DMS114 treated with DMSO at 0.1 percent for 48 hours (cell line): ENCODE measurements around the gene CER1.
"Not testable (repeated sequence)": the region's sequence is repeated elsewhere in the genome, so short reads cannot be mapped to it uniquely, and the experiment has no call there.

Experiments
- DNase-seq: peaks from one replicate; lab custom pipeline; 2025; ENCODE audit not compliant: unreplicated experiment; lab: John Stamatoyannopoulos, UW

CER1 gene

DNA sequence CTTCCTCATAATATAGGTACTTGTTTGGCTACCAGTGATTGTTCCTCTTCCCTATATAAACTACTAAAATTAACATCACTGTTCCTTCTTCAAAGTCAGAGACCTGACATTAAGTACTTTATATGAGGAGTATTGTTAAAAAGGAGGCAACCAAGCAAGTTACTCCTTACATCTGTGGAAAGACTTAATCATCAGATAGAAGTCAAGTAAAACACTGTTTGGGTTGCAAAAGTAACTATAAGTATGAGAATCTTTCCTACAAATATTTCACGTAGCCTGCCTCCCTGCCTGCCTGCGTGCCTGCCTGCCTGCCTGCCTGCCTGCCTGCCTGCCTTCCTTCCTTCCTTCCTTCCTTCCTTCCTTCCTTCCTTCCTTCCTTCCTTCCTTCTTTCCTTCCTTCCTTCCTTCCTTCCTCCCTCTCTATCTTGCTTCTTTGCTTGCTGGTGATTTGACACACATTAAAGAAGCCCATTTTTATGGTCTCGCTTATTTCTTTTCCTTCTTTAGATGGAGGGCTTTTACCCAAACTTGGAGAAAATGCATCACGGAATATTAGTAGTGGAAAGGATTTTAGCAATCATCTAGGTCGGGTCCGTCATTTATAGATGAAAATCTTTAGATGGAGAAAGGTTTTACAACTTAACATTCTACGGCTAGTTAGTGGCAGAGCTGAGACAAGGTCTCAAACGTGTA, 3.2 kb downstream of the CER1 start:
- DNase-seq: no peak

DNA sequence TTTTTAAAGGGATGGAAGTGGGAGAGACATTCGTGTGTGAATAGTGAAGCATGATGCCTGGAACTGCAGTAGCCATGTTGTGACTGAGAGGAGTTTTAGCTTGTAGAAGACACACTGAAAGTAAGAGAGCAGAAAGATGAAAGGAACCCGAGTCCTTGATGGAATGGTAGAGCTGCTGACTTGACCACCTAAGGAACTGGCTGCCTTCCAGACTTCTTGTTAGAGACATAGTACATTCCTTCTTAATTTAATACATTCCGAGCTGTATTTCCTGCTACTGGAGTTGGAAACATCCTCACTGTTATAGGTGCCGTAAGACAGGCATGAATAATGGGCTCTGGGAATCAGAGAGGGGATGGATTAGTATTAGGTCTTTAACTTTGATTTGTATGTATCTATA, 7.4 kb downstream of the CER1 start:
- no peak for DNase-seq

DNA sequence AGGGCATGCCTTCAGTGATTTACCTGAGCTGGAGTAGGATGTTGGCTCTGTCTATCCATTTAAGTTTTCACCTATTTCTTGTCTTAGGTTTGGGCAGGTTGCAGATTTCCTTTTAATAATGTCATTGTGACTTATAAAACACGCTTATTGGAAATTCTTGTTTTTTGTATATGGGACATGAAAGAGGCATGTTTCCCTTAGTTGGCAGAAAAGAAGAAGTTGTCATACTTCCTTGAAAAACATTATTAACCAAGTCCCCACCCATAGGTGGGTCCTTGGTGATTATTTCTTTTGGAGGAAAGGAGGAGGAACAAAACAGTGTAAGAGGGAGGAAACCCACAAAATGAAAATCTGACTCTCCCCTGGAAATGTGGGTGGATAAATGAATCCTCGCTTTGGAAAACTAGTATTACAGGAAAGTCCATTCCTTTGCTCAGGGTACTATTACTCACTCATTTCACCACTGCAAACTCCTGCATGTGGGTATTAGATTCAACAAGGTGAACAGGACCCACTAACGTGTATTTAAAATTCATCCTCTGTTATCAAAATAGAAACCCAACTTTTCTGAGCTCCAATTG, 9.3 kb downstream of the CER1 start:
- no peak for DNase-seq

DNA sequence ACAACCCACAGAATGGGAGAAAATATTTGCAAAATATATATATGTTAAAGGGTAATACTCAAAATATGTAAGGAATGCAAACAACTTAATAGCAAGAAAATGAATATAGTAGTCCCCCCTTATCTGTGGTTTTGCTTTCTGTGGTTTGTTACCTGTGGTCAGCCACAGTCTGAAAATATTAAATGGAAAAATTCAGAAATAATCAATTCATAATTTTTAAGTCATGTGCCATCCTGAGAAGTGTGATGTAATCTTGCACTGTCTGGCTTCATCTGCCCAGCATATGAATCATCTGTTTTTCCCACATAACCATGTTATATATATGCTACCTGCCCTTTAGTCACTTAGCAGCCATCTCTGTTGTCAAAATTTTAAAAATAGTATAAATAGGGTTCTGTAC, 11.7 kb downstream of the CER1 start:
- DNase-seq: no peak

GRCh38 chr9:14706530-14707140, 15.9 kb downstream of the CER1 start:
- no peak for DNase-seq

DNA sequence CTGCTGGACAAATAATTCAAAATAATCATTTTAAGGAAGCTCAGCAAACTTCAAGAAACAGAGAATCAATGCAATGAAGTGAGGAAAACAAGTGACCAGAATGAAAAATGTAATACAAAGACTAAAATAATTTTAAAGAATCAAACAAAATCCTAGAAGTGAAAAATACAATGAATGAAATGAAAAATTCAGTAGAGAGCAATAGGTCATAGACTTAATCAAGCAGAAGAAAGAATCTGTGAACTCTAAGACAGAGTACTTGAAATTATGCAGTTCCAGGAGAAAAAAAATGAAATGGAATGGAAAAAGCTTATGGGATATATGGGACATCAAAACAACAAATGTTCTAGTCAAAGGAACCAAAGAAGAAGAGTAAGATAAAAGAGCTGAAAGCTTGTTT, 17.5 kb downstream of the CER1 start:
- DNase-seq: no peak

DNA sequence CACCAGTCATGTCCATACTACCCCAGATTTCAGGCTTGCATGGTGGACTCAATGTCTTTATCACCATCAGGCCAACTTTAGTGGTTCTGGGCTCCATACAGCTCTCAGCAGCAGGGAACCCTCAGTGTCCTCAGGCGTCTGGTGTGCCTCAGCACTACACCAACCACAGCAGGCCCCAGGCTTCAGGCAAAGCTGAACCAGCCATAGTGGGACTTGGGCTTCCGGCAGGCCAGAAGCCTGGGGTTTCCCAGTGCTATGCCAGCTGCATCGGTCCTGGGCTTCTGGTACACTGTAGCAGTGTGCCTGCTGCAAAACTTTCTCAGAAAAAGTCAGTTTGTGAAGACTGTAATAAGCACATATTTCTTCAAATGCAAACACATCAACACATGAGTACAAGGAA, 18.3 kb downstream of the CER1 start:
- DNase-seq: no peak

- no peak for DNase-seq
Measured at GRCh38 chr9:14702200-14702720, 20.3 kb downstream of the CER1 start.

GRCh38 chr9:14693251-14693861, 29.2 kb downstream of the CER1 start, which contains the start of gene ZDHHC21:
TSS of gene ZDHHC21 (minus strand) at chr9:14693432. CDS start at chr9:14674340, 19,092 bp downstream.
- peak; percentile 3 for DNase-seq

- DNase-seq: peak; percentile 7
Measured at GRCh38 chr9:14692470-14693250, 29.9 kb downstream of the CER1 start.

DNA sequence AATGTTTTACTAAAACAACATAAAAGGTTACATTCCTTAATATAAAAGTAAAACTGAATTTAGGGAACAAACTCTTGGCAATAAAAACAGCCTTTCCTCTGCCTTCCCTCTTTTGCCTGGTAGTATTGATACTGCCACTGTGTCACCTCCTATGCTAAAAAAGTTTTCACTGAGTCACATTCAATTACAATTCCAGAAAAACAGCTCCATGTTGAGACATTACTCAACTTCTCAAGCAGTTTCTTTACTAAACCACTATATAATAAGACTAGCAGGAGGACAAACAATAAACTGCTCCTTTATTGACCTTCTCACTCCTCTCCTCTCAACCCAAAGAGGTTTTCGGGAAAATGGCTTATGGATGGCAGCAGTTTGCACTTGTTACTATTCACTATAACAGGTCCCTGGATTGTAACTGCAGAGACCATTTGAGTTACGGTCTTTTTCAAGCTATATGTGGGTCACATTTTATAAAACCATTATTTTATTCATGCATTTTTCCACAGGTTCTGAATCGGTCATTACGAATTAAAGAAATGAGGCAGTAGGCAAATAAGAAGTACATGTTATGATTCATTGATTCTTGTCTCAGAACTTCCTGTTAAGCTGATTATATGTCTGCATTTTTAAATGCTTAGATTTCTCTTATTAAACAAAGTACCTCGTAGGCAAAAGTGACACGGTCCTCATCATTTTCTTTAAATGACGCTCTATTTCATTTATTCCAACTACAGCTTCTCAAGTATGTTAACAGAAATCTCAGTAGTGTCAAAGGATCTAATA, 31.4 kb downstream of the CER1 start:
- no peak for DNase-seq

DNA sequence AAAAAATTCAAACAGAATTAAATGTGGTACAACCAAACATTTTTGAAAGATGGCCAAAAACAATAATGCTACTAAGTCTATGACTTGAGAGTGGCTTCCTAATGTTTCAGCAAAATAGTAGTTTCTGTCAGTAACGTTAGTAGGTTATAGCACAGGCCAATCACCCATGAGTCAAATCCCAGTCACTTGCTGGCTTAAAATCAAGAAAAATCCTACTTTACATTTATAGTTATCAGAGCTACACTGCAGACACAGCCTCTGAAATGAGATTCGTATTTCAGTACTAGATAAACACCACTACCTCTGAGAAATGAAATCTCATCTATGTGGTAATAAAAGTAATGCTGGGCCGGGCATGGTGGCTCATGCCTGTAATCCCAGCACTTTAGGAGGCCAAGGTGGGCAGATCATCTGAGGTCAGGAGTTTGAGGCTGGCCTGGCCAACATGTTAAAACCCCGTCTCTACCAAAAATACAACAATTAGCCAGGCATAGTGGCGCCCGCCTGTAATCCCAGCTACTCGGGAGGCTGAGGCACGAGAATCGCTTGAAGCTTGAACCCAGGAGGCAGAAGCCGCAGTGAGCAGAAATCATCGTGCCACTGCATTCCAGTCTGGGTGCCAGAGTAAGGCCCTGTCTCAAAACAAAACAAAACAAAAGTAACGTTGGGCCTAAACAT, 35.4 kb downstream of the CER1 start:
- DNase-seq: no peak

- no peak for DNase-seq
Measured at GRCh38 chr9:14686168-14686567, 36.4 kb downstream of the CER1 start.

DNA sequence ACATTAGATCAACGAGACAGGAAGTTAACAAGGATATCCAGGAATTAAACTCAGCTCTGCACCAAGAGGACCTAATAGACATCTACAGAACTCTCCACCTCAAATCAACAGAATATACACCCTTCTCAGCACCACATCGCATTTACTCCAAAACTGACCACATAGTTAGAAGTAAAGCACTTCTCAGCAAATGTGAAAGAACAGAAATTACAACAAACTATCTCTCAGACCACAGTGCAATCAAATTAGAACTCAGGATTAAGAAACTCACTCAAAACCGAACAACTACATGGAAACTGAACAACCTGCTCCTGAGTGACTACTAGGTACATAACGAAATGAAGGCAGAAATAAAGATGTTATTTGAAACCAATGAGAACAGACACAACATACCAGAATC, 39.9 kb downstream of the CER1 start:
- DNase-seq: not testable (repeated sequence)

GRCh38 chr9:14678776-14679175, 43.8 kb downstream of the CER1 start:
- DNase-seq: no peak

GRCh38 chr9:14677872-14678271, 44.7 kb downstream of the CER1 start:
- no peak for DNase-seq

DNA sequence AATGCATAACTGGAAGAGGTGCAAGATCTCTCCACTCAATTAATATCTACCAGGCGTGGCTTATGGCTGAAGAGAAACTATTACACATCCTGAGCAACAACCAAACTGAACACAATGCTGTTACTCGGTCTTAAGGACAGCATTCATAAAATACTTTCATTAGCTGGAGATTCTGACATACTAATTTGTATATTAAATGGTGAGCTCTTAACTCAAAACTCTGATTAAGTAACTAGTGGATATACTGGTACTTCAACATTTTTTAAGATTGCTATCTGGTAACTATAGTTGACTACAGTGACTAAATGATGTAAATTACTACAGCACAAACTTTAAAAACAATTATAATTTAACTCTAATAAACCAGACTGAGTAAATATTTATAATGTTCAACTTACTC, 45.1 kb downstream of the CER1 start:
- DNase-seq: no peak

- DNase-seq: no peak
Measured at GRCh38 chr9:14674630-14675029, 47.9 kb downstream of the CER1 start.

DNA sequence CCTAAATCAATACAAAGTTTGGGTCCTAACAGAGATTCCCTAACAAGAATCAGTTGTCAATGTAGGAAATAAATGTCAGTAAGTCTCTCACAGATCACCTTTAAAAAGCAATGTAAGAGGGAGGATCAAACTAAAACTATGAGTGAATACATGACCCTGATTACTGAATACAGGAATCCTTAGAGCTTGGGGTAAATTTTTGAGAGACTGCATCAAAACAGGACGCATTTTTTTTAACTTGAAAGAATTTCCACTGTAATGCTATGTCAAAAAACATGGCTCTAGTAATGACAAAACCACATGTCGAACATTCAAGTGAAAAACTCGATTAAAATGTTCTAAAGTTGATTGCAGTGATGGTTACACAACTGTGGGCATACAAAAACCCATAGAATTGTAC, 51.2 kb downstream of the CER1 start:
- no peak for DNase-seq

DNA sequence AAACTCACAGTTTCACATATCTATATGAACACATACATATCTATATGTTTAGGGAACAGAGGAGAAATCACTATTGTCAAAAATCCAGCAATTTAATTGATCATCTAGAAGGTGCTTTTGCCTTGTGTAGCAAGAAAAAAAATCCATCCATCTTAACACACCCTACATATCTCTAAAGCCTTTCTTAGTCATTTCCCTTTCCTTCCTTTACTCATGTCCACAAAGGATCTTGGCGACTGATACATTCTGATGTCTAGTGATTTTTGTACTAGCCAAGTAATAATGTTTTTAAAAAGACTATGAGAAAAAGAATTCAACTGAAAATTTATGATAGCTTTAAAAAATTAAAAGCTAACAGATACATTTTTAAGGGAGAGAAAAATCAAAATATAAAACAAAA, 51.8 kb downstream of the CER1 start:
- no peak for DNase-seq
